CD4-positive, alpha-beta T cell treated with Interferon gamma for 1 hour (primary cell): Measurements from ENCODE around the gene DNASE1L1.
A peak's percentile ranks its signal among the peaks of the same experiment; 100 is the strongest.

ENCODE experiments used
- DNase-seq: peaks from one replicate; pipeline ENCODE4 v3.0.0-alpha.2; 2020

DNASE1L1 gene

DNA sequence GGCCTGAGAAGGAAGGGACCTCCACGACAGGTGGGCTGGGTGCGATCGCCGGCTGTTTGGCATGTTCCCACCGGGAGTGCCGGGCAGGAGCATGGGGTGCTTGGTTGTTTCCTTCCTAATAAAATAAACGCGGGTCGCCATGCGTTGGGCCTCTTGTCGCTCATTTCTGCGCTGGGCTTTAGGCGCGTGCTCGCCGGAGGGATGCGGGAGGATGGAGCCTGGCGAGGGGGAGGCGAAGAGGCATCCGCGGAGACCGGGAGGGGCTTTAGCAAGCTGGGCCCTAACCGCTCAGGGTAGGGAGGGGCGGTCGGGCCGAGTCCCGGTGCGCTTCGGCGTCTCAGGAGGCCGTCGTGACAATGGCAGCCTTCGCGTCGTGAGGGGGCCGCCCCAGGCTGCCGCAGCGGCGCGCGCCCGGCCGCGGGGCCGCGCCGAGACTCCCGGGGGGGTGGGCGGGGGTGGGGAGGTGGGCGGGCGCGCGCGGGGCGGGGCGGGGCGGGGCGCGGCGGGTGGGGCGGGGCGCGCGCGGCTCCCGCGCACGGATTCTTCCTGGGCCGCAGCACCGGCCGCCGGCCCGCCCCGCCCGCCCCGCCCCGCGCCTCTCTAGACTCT lies 27.4 kb upstream of the DNASE1L1 start:
- DNase-seq = peak; percentile 57

DNA sequence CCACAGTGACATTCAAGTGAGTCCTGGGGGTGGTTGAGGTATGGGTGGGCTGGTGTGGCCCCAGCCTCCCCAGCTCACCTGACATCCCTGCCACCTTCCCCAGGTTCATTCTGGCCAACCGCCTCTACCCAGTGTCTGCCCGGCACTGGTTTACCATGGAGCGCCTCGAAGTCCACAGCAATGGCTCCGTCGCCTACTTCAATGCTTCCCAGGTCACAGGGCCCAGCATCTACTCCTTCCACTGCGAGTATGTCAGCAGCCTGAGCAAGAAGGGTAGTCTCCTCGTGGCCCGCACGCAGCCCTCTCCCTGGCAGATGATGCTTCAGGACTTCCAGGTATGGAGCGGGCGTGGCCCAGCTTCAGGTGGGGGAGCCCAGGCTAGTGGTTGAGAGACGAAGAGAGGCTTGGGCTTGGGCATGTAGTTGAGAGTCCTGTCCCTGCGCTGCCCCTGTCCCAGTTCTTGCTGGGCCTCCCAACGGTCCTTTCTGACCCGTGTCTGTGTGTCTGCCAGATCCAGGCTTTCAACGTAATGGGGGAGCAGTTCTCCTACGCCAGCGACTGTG lies 26.2 kb upstream of the DNASE1L1 start:
- no peak for DNase-seq

DNA sequence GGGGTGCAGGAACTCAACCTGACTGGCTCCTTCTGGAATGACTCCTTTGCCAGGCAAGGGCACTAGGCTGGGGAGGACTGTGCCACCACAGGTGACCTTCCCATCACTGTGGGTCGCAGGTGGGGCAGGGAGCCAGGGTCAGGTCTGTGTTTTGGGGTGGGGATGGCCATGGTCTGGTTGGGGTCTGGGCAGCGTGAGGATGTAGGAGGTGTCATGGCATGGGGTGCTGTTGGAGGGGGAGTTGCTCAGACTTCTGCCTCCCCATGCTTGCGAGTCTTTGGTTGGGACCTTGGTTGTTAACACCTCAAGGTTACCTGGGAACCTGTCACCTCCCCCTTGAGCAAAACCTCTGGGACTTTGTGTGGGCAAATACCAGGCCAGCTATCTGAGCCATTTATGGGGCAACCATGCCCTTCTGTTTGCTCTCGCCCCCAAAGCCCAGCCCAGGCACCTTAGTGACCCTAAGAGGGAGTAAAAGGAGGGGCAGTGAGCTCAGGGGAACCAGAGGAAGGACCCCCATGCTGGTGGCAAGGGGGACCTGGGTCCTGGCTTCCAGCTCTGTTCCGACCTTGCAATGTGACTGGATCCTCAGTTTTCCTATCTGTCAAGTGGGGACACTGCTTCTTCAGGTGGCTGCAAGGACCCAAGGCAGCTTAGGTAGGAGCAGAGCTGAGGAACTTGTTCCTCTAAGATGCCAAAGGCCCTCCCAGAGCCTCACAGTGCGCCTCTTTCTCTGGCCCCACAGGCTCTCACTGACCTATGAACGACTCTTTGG lies 25.5 kb upstream of the DNASE1L1 start:
- no peak for DNase-seq

DNA sequence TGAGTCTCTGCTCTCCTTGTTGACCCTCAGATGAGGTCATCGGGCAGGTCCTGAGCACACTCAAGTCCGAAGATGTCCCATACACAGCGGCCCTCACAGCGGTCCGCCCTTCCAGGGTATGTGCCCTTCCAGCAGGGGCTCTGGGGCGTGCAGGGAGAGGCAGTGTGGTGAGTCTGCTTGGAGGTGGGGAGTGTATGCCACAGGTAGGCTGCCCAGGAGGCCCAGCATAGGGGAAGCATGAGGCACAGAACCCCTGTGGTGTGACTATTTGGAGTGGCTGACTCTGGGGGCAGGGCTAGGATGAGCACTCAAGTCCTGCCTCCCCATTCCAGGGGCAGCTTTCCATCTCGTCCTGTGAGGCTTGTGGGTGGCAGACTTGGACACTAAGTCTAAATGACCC lies 24.6 kb upstream of the DNASE1L1 start:
- no peak for DNase-seq

DNA sequence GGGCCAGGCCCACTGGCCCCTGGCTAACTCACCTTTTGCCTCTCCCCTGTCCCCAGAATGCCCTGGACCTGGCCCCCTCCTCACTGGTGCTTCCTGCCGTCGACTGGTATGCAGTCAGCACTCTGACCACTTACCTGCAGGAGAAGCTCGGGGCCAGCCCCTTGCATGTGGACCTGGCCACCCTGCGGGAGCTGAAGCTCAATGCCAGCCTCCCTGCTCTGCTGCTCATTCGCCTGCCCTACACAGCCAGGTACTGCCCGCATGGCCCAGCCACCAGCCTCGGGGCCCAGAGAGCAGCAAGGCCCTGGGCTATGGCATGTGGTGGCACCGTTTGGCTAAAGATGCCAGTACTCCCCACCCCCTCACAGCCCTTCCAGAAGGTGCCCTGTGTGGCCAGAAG lies 23.2 kb upstream of the DNASE1L1 start:
- no peak for DNase-seq

DNA sequence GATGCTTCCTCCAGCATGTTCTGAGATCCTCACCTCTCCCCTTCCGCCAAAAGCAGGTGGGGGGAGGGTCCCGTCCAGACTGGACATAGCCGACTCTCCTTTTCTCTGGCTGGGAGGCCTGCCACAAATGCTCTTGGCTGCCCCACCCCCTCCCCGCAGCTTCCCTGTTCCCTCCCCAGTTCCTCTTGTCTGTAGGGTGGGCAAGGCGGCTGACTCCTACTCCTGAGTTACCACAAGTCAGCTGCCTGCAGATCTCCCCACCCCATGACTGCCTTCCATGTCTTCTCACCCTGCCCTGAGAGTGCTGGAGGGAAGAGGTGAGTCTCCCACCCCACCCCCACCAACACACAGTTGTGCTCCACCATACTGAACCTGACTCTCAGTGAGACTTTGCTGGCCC lies 22.3 kb upstream of the DNASE1L1 start:
- peak; percentile 46 for DNase-seq

DNA sequence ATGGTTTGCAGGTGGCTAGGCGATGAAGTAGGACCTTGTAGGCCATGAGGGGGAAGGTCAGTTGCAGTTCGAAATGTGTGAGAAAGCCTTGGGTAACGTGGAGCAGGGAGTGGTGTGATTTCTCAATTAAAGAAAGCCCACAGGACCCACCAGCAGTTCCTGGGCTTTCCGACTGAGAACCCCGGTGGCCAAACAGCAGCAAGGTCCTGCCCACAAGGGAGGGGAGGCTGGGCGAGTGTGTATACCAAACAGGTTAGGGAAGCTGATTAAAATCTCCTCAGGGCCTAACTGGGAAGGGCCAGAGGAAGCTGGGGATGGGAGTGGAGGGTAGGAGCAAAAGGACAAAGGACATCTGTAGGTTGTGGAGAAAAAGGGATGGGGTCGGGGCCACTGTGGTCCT lies 21.9 kb upstream of the DNASE1L1 start:
- DNase-seq = peak; percentile 47

DNA sequence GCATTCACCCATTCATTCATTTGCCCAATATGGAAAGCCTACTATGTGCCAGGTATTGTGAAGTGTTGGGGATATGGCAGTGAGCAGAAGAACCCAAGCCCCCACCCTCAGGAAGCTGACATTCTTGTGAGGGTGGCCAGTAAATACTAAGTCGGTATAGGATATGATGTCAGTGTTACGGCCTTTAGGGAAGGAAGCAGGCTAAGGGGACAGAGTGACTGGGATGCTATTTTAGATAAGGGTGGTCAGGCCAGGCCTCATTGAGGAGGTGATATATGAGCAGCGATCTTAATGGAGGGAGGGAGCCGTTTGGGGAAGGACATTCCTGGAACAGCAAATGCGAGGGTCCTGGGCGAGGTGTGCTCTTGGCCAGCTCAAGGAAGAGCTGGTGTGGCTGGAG lies 21.4 kb upstream of the DNASE1L1 start:
- DNase-seq = no peak

DNA sequence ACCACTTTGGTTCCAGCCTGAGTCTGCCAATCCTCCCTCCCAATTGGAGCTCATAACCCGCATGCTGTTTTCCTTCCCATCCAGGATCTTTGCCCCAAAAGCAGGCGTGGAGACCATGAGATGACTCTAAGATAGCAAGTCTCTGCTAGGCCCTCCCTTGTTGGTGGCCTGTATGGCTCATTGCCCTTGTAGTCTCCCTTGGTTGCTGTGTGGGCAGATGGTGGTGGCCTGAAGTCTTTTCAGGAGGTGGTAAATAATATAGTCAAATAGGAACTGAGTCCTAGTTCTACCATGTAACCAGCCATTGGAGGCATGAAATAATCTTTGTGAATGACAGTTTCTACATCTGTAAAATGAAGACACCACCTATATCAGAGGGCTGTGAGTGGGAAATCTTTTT lies 20.7 kb upstream of the DNASE1L1 start:
- DNase-seq = no peak

DNA sequence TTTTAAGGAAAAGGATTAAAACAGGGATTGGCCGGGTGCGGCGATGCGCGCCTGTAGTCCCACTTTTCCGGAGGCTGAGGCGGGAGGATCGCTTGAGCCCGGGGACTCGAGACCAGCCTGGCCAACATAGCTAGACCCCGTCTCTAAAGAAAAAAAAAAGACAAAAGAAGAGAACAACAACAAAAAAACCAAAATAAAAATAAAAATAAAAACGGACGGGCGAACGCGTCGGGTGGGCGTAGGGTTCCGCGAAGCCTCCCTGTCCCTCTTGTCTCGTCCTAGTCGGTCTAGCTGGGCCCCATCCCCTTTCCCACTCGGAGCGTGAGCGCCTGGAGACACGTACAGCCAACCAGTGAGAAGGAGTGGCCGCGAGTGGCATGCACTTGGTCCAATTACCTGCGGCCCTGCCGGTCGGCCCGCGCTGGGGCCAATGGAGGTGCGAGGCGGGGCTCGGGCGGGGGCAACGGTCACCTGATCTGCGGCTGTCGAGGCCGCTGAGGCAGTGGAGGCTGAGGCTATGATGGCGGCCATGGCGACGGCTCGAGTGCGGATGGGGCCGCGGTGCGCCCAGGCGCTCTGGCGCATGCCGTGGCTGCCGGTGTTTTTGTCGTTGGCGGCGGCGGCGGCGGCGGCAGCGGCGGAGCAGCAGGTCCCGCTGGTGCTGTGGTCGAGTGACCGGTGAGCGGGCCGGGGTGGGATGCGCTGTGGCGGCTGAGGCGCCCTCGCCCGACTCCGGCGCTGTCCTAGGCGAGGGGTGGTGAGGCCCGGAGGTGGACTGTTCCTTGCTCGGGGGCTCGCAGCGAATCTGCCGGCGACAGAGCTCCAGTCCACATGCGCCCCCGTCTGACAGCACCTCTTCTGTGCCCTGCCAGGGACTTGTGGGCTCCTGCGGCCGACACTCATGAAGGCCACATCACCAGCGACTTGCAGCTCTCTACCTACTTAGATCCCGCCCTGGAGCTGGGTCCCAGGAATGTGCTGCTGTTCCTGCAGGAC lies 19.4 kb upstream of the DNASE1L1 start, which contains the start of gene ATP6AP1:
Gene ATP6AP1, plus strand, starts transcription at position 502 of the 996 bp plus-strand sequence. Its CDS starts 16 bp downstream, at position 518.
- DNase-seq = peak; percentile 89

DNA sequence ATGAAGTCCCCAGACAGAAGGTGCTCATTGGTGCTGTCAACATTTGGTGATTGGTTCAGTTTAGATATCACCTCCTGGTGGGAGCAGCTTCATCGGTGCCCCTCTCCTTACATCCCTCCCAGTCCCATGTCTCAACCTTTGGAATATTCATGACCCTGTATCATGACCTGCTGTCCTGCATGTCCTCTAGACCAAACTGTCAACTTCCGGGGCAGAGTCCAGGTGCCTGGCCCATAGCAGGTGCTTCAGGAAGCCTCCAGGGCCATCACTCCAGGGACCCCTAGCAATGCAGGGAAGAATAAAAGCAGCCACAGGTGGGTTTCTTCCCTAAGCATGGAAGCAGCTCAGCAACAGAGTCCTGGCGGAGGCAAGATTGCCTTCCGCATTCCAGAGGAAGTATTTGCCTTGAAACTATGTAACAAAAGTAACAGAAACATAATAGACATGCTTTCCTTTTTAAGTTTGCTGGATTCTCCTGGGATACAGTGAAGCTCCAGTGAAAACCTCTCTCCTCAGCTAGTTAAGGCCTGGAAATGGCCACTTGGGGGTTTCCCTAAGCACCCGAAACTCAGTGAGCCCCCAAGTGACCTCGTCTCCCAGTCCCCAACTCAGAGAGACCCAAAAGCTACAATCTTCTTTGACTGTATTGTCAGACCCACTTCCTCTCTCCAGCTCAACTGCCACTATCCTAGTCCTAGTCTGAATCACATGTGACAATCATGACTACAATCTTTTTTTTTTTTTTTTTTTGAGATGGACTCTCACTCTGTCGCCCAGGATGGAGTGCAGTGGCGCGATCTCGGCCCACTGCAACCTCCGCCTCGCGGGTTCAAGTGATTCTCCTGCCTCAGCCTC lies 18.1 kb upstream of the DNASE1L1 start:
- DNase-seq = no peak

DNA sequence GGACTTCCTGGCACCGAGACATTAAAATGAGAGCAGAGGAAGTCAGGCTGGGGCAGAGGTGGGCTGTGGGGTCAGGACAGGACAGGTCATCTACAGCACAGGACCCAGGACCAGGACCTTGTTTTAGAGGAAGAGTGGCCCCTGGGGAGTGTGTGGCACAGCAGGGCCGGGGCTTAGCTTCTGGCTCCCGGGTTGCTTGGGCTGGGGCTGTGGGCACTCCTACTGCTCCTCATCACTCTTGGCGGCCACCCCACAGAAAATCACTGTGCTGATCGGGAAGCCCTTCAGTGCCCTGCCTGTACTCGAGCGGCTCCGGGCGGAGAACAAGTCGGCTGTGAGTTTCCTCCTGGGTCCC lies 11.3 kb upstream of the DNASE1L1 start:
- DNase-seq = no peak

DNA sequence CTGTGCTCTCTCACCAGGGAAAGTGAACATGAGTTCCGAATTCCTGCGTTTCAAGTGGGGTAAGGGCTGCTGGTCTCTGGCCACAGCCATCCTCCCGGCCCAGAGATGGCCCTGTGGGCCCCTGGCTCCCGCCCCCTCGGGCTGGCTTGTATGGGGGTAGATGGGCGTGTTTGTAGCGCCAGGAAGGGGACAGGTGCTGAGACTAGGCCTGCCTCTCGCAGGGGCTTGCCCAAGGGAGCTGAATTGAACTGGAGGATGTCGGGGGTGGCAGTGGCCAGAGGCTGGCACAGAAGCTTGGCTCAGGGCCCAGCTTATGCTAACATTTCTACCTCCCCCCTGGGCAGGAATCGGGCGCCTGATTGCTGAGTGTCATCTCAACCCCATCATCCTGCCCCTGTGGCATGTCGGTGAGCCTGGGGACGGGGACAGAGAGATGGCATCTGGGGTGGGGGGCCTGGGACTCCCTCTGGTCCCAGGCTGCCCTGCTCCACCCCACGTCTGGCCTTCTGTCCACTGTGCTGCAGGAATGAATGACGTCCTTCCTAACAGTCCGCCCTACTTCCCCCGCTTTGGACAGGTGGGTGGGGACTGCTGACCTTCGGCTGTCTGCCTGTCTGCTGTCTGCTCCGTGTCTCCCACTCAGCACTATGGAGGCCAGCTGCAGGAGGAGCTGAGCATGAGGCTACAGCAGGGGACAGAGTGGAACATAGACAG lies 10.8 kb upstream of the DNASE1L1 start:
- no peak for DNase-seq

DNA sequence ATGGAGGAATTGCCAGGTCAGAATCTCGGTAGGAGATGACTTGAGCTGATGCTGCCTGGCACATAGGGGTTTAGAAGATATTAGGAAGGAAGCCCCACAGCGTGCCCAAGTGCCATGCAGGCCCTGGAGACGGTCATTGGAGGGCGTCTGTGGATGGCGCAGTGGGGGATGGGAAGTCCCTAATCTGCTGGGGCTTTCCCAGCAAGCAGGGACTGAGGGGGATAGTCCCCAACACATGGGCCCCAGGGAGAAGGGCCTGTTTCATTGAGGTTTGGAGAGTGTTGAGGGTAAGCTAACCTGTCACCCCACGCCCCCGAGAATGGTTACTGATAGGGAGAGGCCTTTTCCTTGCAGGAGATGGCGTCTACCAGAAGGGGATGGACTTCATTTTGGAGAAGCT lies 10.1 kb upstream of the DNASE1L1 start:
- DNase-seq = no peak

DNA sequence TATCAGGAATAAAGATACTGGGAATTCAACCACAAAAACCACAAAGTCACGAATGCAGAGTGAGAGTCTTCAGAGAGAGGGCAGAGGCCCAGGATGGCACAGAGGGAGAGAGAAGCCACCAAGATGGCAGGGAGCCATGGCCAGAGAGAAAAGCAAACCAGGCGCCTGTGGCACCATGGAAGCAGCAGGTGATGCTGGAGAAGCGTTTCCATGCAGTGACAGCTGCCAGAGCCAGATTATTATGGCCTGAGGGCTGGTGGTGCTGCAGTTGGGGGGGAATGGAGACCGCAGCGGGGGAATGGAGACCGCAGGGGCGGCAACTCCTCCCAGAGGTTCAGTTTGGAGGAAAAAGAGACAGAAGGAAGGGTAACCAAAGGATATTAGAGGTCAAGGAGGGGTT lies 8.1 kb upstream of the DNASE1L1 start:
- DNase-seq = no peak

DNA sequence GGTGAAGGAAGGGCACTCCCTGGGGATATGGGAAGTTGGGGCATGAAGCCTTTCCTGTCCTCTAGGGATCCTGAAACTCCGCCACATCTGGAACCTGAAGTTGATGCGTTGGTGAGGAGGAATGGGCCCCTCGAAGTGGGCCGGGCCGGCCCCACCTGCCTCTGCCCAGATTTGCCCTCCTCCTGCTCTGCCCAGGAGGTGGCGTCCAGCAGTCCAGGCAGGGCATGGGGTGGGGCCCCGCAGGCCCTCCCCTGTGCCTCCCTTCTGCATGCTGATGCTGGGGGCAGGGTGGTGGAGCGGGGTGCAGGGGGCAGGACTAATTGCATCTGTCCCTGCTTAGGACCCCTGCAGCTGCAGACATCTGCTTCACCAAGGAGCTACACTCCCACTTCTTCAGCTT lies 4.1 kb upstream of the DNASE1L1 start:
- no peak for DNase-seq

DNA sequence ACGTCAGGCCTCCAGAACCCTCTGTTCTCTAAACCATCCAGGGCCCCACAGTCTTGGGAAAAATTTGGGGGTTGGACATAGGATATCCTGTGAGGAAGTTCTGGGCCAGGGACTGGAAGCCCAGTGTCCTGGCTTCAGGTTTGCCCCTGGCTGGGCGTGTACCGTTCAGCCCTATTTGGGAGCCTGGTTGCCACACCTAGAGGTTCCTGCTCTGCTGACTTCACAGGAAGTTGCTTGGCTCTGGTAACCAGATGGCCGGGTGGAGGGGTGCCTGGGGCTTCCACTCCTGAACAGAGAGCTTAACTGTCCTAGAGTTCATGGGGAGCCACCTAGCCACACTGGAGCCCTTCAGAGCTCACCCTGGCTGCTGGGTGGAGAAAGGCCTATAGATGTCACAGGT lies 3.4 kb upstream of the DNASE1L1 start:
- peak; percentile 54 for DNase-seq

DNA sequence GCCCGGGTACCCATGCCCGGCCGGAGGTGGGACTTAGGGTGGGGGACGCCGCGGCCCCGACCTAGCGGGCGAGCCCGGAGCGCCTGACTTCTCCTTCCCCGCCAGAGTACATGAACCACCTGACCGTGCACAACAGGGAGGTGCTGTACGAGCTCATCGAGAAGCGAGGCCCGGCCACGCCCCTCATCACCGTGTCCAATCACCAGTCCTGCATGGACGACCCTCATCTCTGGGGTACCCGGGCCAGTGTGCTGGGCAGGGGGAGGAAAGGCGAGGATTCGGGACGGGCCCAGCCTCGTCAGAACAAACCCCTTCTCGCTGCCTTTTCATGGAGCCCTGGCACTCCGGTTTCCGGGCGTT lies 2.9 kb upstream of the DNASE1L1 start:
- peak; percentile 54 for DNase-seq

DNA sequence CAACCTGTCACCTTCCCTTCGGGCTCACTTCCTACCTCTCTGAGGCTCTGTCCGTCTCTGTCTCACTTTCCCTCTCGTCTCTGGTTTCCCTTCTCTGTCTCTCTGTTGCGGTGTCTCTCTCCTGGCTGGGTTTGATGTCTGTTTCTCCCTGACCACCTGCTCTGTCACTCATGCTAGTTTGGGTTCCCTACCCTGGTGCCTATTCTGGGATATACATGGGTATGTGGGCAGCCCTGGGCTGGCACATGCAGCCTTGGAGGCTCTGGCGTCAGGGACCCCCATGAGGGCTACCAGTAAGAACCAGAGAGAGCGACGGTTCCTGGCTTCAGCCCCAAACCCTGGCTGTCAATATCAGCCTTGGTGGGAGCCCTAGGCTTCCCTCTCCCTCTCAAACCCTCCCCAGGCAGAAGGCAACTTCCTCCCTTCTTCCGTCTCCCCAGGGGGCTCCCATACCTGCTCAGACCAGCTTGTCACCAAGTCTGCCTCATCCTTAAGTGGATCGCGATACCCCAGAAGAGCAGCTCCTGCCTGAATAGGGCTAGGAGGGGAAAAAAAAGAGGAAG lies 314 bp downstream of the DNASE1L1 start:
- no peak for DNase-seq

DNA sequence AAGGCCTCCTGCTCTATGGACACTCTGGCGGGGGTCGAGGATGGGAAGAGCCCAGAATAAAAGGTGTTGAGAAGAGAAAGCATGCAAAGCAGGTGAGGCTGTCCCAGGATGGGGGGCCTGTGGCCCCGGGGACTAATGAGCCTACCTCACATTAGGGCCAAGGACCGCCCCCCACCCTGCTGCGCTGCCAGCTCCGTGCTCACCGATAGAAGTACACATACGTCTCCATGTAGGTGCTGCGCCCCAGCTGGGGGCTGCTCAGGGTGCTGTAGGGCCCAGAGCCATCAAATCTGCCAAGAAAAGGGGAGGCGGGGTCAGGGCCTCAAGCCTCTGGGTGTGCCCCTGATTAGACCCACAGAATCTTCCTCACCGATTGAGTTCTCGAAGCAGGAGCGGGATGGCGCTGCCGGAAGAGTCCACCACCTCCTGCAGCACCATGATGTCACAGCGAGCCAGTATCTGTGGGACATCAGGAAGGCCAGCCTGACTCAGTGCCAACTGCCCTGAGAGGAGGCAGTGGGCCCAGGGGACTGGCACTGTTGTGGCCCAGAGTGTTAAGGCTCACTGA lies 4.3 kb downstream of the DNASE1L1 start:
- no peak for DNase-seq

DNA sequence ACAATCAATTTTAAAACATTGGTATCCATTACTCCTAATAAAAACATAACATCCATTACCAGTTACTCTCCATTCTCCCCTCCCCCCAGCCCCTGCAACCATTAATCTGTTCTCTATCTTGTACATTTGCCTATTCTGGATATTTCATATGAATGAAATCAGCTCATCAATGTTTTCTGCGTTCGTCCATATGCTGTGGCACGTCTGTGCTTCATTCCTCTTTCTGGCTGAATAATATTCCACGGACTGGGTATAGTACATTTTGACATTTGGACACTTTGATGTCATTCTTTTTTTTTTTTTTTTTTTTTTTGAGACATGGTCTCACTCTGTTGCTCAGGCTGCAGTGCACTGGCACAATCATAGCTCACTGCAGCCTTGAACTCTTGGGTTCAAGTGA lies 5.2 kb downstream of the DNASE1L1 start:
- DNase-seq = no peak
